Measurements from ENCODE around the gene PGS1. TPM values are rescaled to one million over a fixed set of nuclear protein-coding genes. Genes with fewer than 3 reads are reported as not detected.

Gene PGS1
- total RNA-seq, 1 experiment from 2014 or later = 42.5 TPM

- POLR2A ChIA-PET (ENCODE audit: low non-redundant PET) = no interaction called here
- Histone ChIP-seq H3K36me3 (ENCODE audit: insufficient read depth, low read length, poor library complexity, severe bottlenecking) (no peaks in the 10 kb centered on the region), H3K9me3 (ENCODE audit: low read depth, low read length, poor library complexity, severe bottlenecking) (no peaks in the 10 kb centered on the region), H3K4me1 (ENCODE audit: insufficient read depth, low read length, poor library complexity, severe bottlenecking) (no peaks in the 10 kb centered on the region), H3K4me3 (ENCODE audit: low read depth, low read length, poor library complexity, severe bottlenecking) (no peak overlapping the region), H3K27me3 (replicated peaks; ENCODE audit: insufficient read depth, low read depth, low read length, poor library complexity) (no peaks in the 10 kb centered on the region), H3K27ac (ENCODE audit: low read depth, low read length, poor library complexity, severe bottlenecking) (no peak overlapping the region)
- intact Hi-C loops (cut with micrococcal nuclease; ENCODE audit: unreplicated experiment) = no loop called here
- no peak for DNase-seq (ENCODE audit: low spot score)
- CTCF ChIA-PET = no interaction called here
- BruUV-seq (replicated peaks) = no TSS peak
- TF ChIP-seq, protein P1, sequence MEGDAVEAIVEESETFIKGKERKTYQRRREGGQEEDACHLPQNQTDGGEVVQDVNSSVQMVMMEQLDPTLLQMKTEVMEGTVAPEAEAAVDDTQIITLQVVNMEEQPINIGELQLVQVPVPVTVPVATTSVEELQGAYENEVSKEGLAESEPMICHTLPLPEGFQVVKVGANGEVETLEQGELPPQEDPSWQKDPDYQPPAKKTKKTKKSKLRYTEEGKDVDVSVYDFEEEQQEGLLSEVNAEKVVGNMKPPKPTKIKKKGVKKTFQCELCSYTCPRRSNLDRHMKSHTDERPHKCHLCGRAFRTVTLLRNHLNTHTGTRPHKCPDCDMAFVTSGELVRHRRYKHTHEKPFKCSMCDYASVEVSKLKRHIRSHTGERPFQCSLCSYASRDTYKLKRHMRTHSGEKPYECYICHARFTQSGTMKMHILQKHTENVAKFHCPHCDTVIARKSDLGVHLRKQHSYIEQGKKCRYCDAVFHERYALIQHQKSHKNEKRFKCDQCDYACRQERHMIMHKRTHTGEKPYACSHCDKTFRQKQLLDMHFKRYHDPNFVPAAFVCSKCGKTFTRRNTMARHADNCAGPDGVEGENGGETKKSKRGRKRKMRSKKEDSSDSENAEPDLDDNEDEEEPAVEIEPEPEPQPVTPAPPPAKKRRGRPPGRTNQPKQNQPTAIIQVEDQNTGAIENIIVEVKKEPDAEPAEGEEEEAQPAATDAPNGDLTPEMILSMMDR (conservative IDR thresholded peaks at IDR 0.05; ENCODE audit: low read depth, low read length) = no peak
- TF ChIP-seq EZH2 (IDR thresholded peaks at IDR 0.05; ENCODE audit: borderline replicate concordance, low read depth, low read length, poor library complexity, severe bottlenecking) = no peak
Observed at GRCh38 chr17:78430892-78431691, 52.6 kb downstream of the PGS1 start.

DNA sequence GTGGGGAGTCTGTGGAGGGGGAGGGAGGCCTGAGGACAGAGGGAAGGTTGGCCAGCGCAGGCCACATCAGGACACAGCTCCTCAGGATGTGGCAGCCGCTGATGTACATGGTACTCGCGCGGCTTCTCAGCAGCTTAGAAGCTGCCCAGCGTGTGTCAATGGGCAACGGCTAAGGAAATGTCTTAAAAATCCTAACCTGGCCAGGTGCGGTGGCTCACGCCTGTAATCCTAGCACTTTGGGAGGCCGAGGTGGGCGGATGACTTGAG is 53.2 kb downstream of the PGS1 start:
- CTCF ChIA-PET = no interaction called here
- no peak for DNase-seq (ENCODE audit: low spot score)

GRCh38 chr17:78432226-78433012 is 54.0 kb downstream of the PGS1 start:
- intact Hi-C loops (cut with micrococcal nuclease; ENCODE audit: unreplicated experiment) = no loop called here
- H3K27ac ChIP-seq (ENCODE audit: low read depth, low read length, poor library complexity, severe bottlenecking) = no peak overlapping the region
- no peaks in the 10 kb centered on the region for H3K4me1 ChIP-seq (ENCODE audit: insufficient read depth, low read length, poor library complexity, severe bottlenecking)
- no peaks in the 10 kb centered on the region for H3K27me3 ChIP-seq (replicated peaks; ENCODE audit: insufficient read depth, low read depth, low read length, poor library complexity)
- no peaks in the 10 kb centered on the region for H3K36me3 ChIP-seq (ENCODE audit: insufficient read depth, low read length, poor library complexity, severe bottlenecking)
- TF ChIP-seq, protein P1 (conservative IDR thresholded peaks at IDR 0.05; ENCODE audit: low read depth, low read length) = no peak
- TF ChIP-seq EZH2 (IDR thresholded peaks at IDR 0.05; ENCODE audit: borderline replicate concordance, low read depth, low read length, poor library complexity, severe bottlenecking) = no peak
- BruUV-seq (replicated peaks) = no TSS peak
- H3K4me3 ChIP-seq (ENCODE audit: low read depth, low read length, poor library complexity, severe bottlenecking) = no peak overlapping the region
- no peak for DNase-seq (ENCODE audit: low spot score)
- POLR2A ChIA-PET (ENCODE audit: low non-redundant PET) = no interaction called here
- CTCF ChIA-PET = no interaction called here
- no peaks in the 10 kb centered on the region for H3K9me3 ChIP-seq (ENCODE audit: low read depth, low read length, poor library complexity, severe bottlenecking)

More for the DNA sequence above, 53.2 kb downstream of the PGS1 start:
- H3K27me3 ChIP-seq (replicated peaks; ENCODE audit: insufficient read depth, low read depth, low read length, poor library complexity) = no peaks in the 10 kb centered on the region
- H3K9me3 ChIP-seq (ENCODE audit: low read depth, low read length, poor library complexity, severe bottlenecking) = no peaks in the 10 kb centered on the region
- POLR2A ChIA-PET (ENCODE audit: low non-redundant PET) = no interaction called here
- H3K4me3 ChIP-seq (ENCODE audit: low read depth, low read length, poor library complexity, severe bottlenecking) = no peak overlapping the region
- no TSS peak for BruUV-seq (replicated peaks)
- no peak overlapping the region for H3K27ac ChIP-seq (ENCODE audit: low read depth, low read length, poor library complexity, severe bottlenecking)
- TF ChIP-seq EZH2 (IDR thresholded peaks at IDR 0.05; ENCODE audit: borderline replicate concordance, low read depth, low read length, poor library complexity, severe bottlenecking) = no peak
- TF ChIP-seq, protein P1 (conservative IDR thresholded peaks at IDR 0.05; ENCODE audit: low read depth, low read length) = no peak
- no peaks in the 10 kb centered on the region for H3K36me3 ChIP-seq (ENCODE audit: insufficient read depth, low read length, poor library complexity, severe bottlenecking)
- H3K4me1 ChIP-seq (ENCODE audit: insufficient read depth, low read length, poor library complexity, severe bottlenecking) = no peaks in the 10 kb centered on the region
- intact Hi-C loops (cut with micrococcal nuclease; ENCODE audit: unreplicated experiment) = no loop called here
